Measurements from ENCODE around the gene GAS7.

GAS7 gene

GRCh38 chr17:10200016-10200415 is 1.6 kb upstream of the GAS7 start:
- no peak for DNase-seq

- no peak for DNase-seq
Observed at GRCh38 chr17:10197721-10198508, 491 bp downstream of the GAS7 start.

- DNase-seq = no peak
Observed at GRCh38 chr17:10197362-10197720, 1.1 kb downstream of the GAS7 start.

- DNase-seq = no peak
Observed at GRCh38 chr17:10196941-10197340, 1.5 kb downstream of the GAS7 start.

GRCh38 chr17:10196384-10196895 is 2.0 kb downstream of the GAS7 start:
- no peak for DNase-seq

GRCh38 chr17:10195090-10195805 is 3.2 kb downstream of the GAS7 start:
- DNase-seq = no peak

GRCh38 chr17:10193632-10194031 is 4.8 kb downstream of the GAS7 start:
- DNase-seq = no peak

GRCh38 chr17:10192972-10193371 is 5.4 kb downstream of the GAS7 start:
- no peak for DNase-seq

- DNase-seq = no peak
Observed at GRCh38 chr17:10192461-10192860, 5.9 kb downstream of the GAS7 start.

GRCh38 chr17:10187456-10187855 is 10.9 kb downstream of the GAS7 start:
- no peak for DNase-seq

- DNase-seq = no peak
Observed at GRCh38 chr17:10186771-10187410, 11.5 kb downstream of the GAS7 start.

GRCh38 chr17:10183931-10184930 is 14.2 kb downstream of the GAS7 start:
- no peak for DNase-seq

- DNase-seq = no peak
Observed at GRCh38 chr17:10182785-10183184, 15.6 kb downstream of the GAS7 start.

- no peak for DNase-seq
Observed at GRCh38 chr17:10178506-10178991, 19.9 kb downstream of the GAS7 start.

- DNase-seq = no peak
Observed at GRCh38 chr17:10177913-10178505, 20.4 kb downstream of the GAS7 start.

- DNase-seq = no peak
Observed at GRCh38 chr17:10177131-10177912, 21.1 kb downstream of the GAS7 start.

- no peak for DNase-seq
Observed at GRCh38 chr17:10173913-10174312, 24.5 kb downstream of the GAS7 start.

- no peak for DNase-seq
Observed at GRCh38 chr17:10172778-10173177, 25.6 kb downstream of the GAS7 start.

- DNase-seq = no peak
Observed at GRCh38 chr17:10172241-10172741, 26.1 kb downstream of the GAS7 start.

- no peak for DNase-seq
Observed at GRCh38 chr17:10171581-10171981, 26.8 kb downstream of the GAS7 start.

- no peak for DNase-seq
Observed at GRCh38 chr17:10171122-10171571, 27.3 kb downstream of the GAS7 start.

All from stimulated activated naive CD4-positive, alpha-beta T cell treated with Interleukin-2 at 50 U/mL for 16 hours (primary cell).